Glomerular endothelial cell (primary cell): ENCODE measurements around the gene NSMF. TPM values are rescaled to one million over a fixed set of nuclear protein-coding genes. Genes with fewer than 3 reads are reported as not detected.

Source experiments
- DNase-seq: peaks from one replicate; pipeline ENCODE4 v3.0.0-alpha.2; 2011; ENCODE audit warnings: low read depth, low spot score; ENCODE audit errors: extremely low read depth
- total RNA-seq: library from RNA; depleted of rRNA; stranded (reverse); fragments of >200 nt; gene quantifications from 2 replicates; pipeline ENCODE4 v1.2.3, GENCODE V29; 2015

NSMF gene
- total RNA-seq, 1 donor from 2014 or later = 53.7 TPM

- DNase-seq = no peak
These were observed 60.3 kb downstream of the NSMF start for GRCh38 chr9:137398561-137399468.

- DNase-seq = no peak
These were observed 61.3 kb downstream of the NSMF start for GRCh38 chr9:137397675-137398423.

Other genes with a start within 250 kb of the NSMF start
- gene RNF208, start 237.1 kb downstream of the NSMF start, total RNA-seq = 0.76 and 2.9 TPM in 2 replicates
- 0.41 and 0.78 TPM in 2 replicates for gene CYSRT1, start 234.2 kb downstream of the NSMF start, total RNA-seq
- not detected in 2 replicates for gene RNF224, start 231.8 kb downstream of the NSMF start, total RNA-seq
- not detected in 2 replicates for gene SLC34A3, start 228.4 kb downstream of the NSMF start, total RNA-seq
- gene TUBB4B, start 218.0 kb downstream of the NSMF start, total RNA-seq = 400 and 427 TPM in 2 replicates
- gene STPG3, start 208.0 kb downstream of the NSMF start, total RNA-seq = not detected in 2 replicates
- gene NELFB, start 204.0 kb downstream of the NSMF start, total RNA-seq = 48.5 and 63.0 TPM in 2 replicates
- gene TOR4A, start 181.6 kb downstream of the NSMF start, total RNA-seq = 59.7 and 81.4 TPM in 2 replicates
- 62.5 and 188 TPM in 2 replicates for gene NRARP, start 157.1 kb downstream of the NSMF start, total RNA-seq
- 20.9 and 32.6 TPM in 2 replicates for gene EXD3, start 36.2 kb downstream of the NSMF start, total RNA-seq
- 1.2 and 1.7 TPM in 2 replicates for gene NOXA1, start 35.9 kb downstream of the NSMF start, total RNA-seq
- 0.10 and 0.18 TPM in 2 replicates for gene ENTPD8, start 18.0 kb downstream of the NSMF start, total RNA-seq
- 2.4 and 2.8 TPM in 2 replicates for gene PNPLA7, start 91.1 kb upstream of the NSMF start, total RNA-seq
- gene MRPL41, start 92.5 kb upstream of the NSMF start, total RNA-seq = 74.2 and 86.0 TPM in 2 replicates
- 31.9 and 38.3 TPM in 2 replicates for gene DPH7, start 119.6 kb upstream of the NSMF start, total RNA-seq
- gene ZMYND19, start 131.2 kb upstream of the NSMF start, total RNA-seq = 30.2 and 31.2 TPM in 2 replicates
- gene ARRDC1, start 146.4 kb upstream of the NSMF start, total RNA-seq = 36.8 and 49.8 TPM in 2 replicates
- gene EHMT1, start 159.7 kb upstream of the NSMF start, total RNA-seq = 61.3 and 96.9 TPM in 2 replicates